Stimulated activated CD4-positive, alpha-beta T cell treated with anti-CD3 and anti-CD28 coated beads, TNF-alpha, amount 100 ng/mL, for 48 hours (primary cell): ENCODE data around the gene ARHGAP31.

Source experiments
- DNase-seq, 3 donors: peaks; one replicate each; pipeline ENCODE4 v3.0.0-alpha.2; 2020; ENCODE audit warnings: low read depth in 3 of 3

Gene ARHGAP31

DNA sequence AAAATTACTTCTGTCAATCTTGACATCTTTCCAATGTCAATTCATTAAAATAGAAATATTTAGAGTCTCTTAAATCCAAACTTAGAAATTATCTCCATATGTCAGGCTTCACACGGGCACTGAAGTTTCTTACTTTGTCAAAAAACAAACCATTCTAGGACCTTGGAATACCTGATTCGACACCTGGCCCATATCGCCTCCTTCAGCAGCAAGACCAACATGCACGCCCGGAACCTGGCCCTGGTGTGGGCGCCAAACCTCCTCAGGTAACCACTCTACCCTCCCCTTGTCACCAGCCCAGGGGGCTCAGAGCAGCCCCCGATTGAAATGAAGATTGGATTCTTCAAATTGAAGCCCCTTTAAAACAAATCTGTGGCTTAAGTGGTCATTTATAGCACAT is 88.0 kb downstream of the ARHGAP31 start:
- no peak for DNase-seq

- no peak for DNase-seq
Measured at GRCh38 chr3:119388577-119388976, 94.4 kb downstream of the ARHGAP31 start.

- DNase-seq, result no peak
Measured at GRCh38 chr3:119395923-119396358, 101.8 kb downstream of the ARHGAP31 start.

GRCh38 chr3:119396870-119397269 is 102.7 kb downstream of the ARHGAP31 start:
- no peak for DNase-seq

DNA sequence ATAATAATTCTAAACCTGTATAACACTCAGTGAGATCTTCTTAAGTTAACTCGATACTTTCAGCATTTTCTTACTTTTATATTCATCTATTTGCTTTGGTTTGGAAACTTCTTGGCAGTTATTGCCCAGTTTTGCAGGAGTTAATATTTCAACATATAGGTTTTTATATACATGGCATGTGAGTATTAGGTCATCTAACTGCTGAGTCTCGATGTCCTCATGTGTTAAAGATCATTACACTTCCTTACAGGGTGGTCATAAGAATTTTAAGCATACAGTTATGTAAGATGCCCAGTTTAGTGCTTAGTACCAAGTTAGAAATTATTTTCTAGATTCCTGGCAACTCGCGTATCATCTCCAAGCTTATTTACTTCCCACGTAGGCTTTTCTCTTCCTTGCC is 106.3 kb downstream of the ARHGAP31 start:
- DNase-seq, result no peak

- DNase-seq, result no peak
Measured at GRCh38 chr3:119401069-119401468, 106.9 kb downstream of the ARHGAP31 start.

GRCh38 chr3:119401503-119402440 is 107.6 kb downstream of the ARHGAP31 start:
- no peak for DNase-seq

DNA sequence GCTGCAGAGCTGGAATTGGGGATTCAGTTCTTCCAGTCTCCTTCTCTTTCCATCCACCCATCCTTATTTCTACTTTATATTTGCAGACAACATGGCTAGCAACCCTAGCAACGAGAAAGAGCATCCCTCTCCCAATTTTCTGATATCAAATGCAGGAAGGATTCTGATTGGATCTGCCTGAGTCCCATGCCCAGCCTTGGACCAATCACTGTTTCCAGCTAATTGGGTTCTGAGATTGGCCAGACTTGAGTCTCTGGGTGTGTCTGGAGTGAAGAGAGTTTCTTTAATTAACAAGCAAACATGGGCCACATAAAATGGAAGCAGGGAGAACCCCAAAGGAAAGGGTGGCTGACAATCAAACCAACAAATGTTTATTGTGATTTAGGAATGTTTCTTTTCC is 108.6 kb downstream of the ARHGAP31 start:
- DNase-seq, result no peak

- DNase-seq, result no peak
Measured at GRCh38 chr3:119403201-119403600, 109.0 kb downstream of the ARHGAP31 start.

DNA sequence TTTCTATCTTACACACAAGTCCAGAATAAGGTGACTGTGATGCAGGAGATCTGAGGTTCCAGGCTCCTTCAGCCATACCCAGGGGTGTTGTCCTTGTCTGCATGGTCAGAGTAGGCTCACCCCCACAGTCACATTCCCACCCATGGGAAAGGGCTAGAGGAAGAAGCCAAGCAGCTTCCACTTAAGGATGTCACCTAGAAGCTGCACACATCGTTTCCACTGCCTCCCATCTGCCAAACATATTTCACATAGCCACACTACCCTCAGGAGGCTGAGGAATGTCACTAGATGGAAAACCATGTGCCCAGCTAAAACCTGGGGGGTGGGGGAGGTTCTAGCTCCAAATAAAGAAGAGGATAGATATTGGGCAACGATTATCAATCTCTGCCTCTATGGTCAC is 111.1 kb downstream of the ARHGAP31 start:
- no peak for DNase-seq

GRCh38 chr3:119408243-119408950 is 114.2 kb downstream of the ARHGAP31 start:
- no peak for DNase-seq

DNA sequence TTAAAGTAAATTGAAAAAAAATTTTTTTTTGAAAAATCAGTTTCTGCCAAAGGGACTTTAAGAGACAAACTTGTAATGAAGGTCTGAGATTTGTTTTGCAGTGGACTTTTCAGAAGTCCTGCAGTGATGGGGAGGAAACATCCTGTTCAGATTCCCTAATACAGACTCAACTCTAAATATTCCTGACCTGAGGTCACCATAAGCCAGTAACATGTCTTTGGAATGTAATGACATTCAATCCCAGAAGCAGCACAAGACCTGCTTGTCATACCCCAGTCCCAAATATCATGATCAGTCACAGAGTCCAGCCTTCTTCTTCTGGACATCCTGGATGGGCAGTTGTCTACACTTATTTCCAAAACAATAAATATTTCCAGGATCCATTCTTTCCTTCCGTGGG is 115.7 kb downstream of the ARHGAP31 start:
- DNase-seq, result no peak

DNA sequence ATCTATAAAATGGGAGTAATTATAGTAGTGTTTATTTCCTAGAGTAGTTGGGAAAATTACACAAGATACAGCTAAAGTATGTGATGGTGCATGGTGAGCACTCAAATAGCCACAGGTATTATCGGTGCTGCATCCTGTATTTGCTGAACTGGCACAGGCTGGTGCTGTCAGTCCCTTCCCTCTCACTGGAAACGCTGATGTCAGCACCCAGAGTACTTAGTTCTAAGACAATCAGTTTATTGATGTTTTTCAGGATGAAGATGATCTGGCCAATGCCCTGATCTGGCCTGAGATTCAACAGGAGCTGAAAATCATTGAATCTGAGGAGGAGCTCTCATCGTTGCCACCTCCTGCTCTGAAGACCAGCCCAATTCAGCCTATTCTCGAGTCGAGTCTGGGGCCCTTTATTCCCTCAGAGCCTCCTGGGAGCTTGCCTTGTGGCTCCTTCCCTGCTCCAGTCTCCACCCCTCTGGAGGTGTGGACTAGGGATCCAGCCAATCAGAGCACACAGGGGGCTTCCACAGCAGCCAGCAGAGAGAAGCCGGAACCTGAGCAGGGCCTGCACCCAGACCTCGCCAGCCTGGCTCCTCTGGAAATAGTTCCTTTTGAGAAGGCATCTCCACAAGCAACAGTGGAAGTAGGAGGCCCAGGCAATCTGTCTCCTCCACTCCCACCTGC is 119.6 kb downstream of the ARHGAP31 start:
- DNase-seq, result no peak

DNA sequence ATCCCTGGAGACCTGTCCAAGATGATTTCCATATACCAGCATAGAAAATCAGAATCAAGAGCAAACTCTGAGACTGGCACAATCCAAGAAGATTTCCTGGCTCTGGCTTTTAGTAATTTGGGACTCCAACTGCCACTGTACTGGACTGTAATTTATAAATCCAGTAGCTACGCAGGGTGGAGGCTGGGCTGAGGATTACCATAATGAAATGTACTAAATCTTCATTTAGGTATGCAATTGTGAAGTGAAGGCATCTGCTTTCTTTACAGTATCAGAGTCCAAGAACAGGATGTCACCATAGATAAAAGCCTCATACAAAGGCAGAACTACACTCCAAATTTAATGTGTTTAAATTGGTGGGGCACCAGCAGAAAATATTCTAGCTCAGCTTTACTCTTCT is 122.7 kb downstream of the ARHGAP31 start:
- no peak for DNase-seq

DNA sequence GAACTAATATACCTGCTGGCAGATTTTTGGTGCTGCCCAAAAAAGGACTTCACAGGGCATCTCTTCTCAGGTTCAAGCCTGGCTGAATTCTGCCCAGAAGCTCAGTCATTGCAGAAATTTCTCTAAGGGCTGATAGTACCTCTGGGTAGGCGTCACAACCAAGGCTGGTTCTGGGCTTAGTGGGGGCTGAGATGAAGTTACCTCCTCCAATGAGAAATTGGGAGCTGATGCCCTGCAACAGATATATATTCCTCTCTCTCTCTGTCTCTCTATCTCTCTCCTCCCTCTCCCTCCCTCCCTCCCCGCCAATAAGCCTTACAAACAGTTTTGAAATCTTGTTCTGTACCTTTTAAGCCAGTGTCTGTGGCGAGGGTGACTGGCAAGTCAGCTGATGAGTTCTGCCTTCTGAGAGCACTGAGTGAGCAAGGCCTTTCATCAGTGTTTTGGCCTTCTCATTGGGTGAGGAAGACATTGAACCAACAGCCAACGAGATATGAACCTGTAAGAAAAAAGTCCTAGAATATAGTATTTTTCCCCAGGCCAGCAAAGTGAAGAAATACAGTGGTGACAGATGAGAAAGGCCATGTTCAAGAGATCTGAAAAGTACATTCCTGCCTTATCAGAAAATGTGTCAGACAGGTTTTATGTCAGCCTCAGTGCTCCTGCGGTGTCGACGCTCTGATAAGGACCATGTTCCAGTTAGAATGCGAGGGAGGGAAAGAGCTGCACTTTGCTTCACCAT is 123.8 kb downstream of the ARHGAP31 start:
- DNase-seq, result no peak

- no peak for DNase-seq
Measured at GRCh38 chr3:119418641-119419040, 124.5 kb downstream of the ARHGAP31 start.

DNA sequence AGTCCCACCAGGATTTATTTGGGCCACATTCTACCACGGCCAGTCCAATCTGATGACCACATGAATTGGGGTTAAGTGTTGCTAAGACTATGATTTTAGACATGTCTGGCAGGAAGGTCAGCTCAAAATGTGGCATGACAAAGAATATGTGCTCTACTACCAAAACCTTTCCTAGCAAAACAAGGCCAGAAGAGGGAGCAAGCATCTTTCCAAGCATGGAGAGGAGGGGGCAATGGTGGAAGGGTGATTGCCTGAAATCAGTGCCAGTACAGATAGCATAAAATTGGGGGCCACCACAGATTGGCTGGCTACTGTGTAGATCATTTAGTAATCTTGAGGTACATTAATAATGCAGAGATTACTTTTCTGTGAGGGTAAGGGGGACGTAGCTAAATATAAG is 126.0 kb downstream of the ARHGAP31 start:
- no peak for DNase-seq

DNA sequence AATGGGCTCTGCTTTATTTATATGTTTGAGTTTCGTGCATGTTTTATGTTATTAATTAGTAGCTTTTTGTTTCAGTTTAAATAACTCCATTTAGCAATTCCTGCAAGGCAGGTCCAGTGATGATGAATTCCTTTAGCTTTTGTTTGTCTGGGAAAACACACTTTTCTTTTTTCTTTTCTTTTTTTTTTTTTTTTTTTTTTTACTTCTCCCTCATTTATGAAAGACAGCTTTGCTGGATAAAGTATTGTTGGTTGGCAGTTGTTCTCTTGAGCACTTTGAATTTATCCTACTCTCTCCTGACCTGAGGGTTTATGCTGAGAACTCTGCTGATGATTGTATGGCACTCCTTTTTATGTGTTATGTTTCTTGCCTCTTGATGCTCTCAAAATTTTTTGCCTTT is 133.5 kb downstream of the ARHGAP31 start:
- DNase-seq, result no peak

- DNase-seq, result no peak
Measured at GRCh38 chr3:119428538-119428937, 134.4 kb downstream of the ARHGAP31 start.

GRCh38 chr3:119433613-119434325 is 139.6 kb downstream of the ARHGAP31 start:
- DNase-seq, result no peak

DNA sequence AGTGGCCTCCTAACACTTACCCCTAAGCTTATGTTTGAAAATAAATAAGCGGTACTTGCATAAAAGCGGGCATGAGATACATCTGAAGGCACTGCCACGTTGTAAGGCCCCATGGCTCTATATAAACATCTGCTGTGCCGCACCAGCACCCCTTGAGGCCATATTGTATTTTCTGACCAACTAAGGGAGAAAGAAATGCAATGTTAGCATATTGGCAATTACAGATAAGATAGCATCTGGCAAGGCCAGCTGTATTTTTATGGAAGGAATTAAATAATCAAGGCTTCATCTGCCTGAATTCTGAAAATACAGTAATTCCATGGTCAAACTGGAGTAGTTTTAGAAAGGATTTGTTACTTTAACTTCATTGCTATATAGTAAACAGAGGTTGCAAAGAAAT is 140.5 kb downstream of the ARHGAP31 start:
- DNase-seq, result no peak
